DND-41 (cell line): Measurements from ENCODE around the gene LRIT3.
A peak's percentile ranks its signal among the peaks of the same experiment; 100 is the strongest.

Experiments used
- ATAC-seq: fragments of 200-7000 bp; cut with Tn5 transposase; 3 replicates; pipeline ENCODE4 v1.9.1; 2021; ENCODE audit warnings: low read depth; ENCODE audit not compliant: insufficient read depth
- DNase-seq: peaks from one replicate; pipeline ENCODE4 v3.0.0-alpha.2; 2020
- H2AFZ ChIP-seq: 2 replicates; pipeline ENCODE4 v1.6.0; 2012; ENCODE audit warnings: low read depth, low read length
- H3K27ac ChIP-seq: 2 replicates; pipeline ENCODE4 v1.5.1; 2012; ENCODE audit warnings: low read length, inconsistent platforms
- H3K27me3 ChIP-seq: fragments of 200-600 bp; sonication (generic); 2 replicates; pipeline ENCODE4 v1.6.0; 2012; ENCODE audit warnings: low read length, mild to moderate bottlenecking, inconsistent platforms; ENCODE audit not compliant: insufficient read depth, poor library complexity
- H3K36me3 ChIP-seq: 2 replicates; pipeline ENCODE4 v1.5.1; 2012; ENCODE audit warnings: low read length, inconsistent platforms; ENCODE audit not compliant: insufficient read depth
- H3K4me1 ChIP-seq: 2 replicates; pipeline ENCODE4 v1.5.1; 2012; ENCODE audit warnings: mild to moderate bottlenecking, low read length; ENCODE audit not compliant: insufficient read depth
- H3K4me2 ChIP-seq: 2 replicates; pipeline ENCODE4 v1.6.0; 2012; ENCODE audit warnings: mild to moderate bottlenecking, moderate library complexity, low read length, inconsistent platforms; ENCODE audit not compliant: insufficient read depth
- H3K4me3 ChIP-seq, 2 experiments: fragments of 200-600 bp in 1 of 2; shearing (Covaris generic) in 1 of 2; 2 replicates each; pipeline ENCODE4 v1.5.1; 2012 to 2016; ENCODE audit warnings: inconsistent platforms in 2 of 2, low read length in 2 of 2, mild to moderate bottlenecking in 2 of 2, low read depth in 1 of 2, moderate library complexity in 1 of 2
- H3K79me2 ChIP-seq: 2 replicates; pipeline ENCODE4 v1.6.0; 2012; ENCODE audit warnings: low read length, inconsistent platforms; ENCODE audit not compliant: insufficient read depth
- H3K9ac ChIP-seq: 2 replicates; pipeline ENCODE4 v1.6.0; 2012; ENCODE audit warnings: low read depth, mild to moderate bottlenecking, inconsistent platforms, low read length, moderate library complexity
- H3K9me3 ChIP-seq: 2 replicates; pipeline ENCODE4 v1.5.1; 2012; ENCODE audit warnings: low read length, moderate library complexity, mild to moderate bottlenecking, inconsistent platforms; ENCODE audit not compliant: insufficient read depth, severe bottlenecking
- H4K20me1 ChIP-seq: 2 replicates; pipeline ENCODE4 v1.6.0; 2012; ENCODE audit warnings: low read length; ENCODE audit not compliant: insufficient read depth
- EZH2 ChIP-seq: IDR thresholded peaks from 3 replicates; pipeline ENCODE4 v1.6.1; 2012; ENCODE audit warnings: borderline replicate concordance, low read depth, mild to moderate bottlenecking, moderate library complexity, low read length, inconsistent platforms; ENCODE audit not compliant: severe bottlenecking
- TF ChIP-seq, protein P1 (sequence below): IDR thresholded peaks from 2 replicates; pipeline ENCODE4 v1.5.1; 2012; ENCODE audit warnings: borderline replicate concordance, low read length, moderate library complexity, mild to moderate bottlenecking; ENCODE audit not compliant: poor library complexity, severe bottlenecking; ENCODE audit errors: extremely low read depth

The LRIT3 gene

DNA sequence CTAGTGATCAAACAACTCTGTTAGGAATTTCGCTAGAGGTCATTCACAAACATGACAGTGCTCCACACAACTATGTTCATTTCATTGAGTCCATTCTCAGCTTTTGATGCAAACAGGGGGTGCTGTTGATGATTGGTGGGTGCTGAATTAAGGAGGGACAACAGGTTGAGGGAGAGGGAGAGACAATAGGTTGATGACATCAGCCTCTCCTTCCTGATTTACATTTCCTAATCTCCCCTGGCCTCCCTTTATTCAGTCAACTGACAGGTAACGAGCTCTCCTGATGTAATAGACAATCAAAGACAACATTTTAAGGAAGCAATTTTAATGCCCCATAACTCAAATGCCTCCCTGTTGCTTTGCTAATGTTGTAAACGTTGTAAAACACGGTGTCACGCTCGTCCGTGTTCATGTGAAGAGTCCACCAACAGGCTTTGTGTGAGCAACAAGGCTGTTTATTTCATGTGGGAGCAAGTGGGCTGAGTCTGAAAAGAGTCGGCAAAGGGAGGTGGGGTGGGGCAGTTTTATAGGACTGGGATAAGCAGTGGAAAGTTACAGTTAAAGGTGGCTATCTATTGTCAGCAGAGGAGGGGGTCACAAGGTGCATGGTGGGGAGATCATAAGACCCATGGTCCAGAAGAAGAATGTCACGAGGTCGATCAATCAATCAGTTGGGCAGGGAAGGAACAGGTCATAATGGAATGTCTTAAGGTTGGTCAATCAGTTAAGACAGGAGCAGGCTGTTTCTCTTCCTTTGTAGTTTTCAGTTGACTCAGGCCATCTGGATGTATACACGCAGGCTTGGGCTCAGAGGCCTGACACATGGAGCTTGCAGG is 37.1 kb upstream of the LRIT3 start:
- Histone ChIP-seq H3K27ac (no peak overlapping the region), H2AFZ (no peak overlapping the region), H3K9ac (no peak overlapping the region), H3K4me1 (peaks cover 12% of the 10 kb centered on the region), H3K36me3 (no peaks in the 10 kb centered on the region), H3K4me3 (no peak overlapping the region), H3K27me3 (no peaks in the 10 kb centered on the region), H3K4me2 (no peak overlapping the region), H3K79me2 (peaks cover 4% of the 10 kb centered on the region), H4K20me1 (no peaks in the 10 kb centered on the region), H3K9me3 (no peaks in the 10 kb centered on the region)
- DNase-seq (no peak), ATAC-seq (no peak)
- TF ChIP-seq, protein P1, sequence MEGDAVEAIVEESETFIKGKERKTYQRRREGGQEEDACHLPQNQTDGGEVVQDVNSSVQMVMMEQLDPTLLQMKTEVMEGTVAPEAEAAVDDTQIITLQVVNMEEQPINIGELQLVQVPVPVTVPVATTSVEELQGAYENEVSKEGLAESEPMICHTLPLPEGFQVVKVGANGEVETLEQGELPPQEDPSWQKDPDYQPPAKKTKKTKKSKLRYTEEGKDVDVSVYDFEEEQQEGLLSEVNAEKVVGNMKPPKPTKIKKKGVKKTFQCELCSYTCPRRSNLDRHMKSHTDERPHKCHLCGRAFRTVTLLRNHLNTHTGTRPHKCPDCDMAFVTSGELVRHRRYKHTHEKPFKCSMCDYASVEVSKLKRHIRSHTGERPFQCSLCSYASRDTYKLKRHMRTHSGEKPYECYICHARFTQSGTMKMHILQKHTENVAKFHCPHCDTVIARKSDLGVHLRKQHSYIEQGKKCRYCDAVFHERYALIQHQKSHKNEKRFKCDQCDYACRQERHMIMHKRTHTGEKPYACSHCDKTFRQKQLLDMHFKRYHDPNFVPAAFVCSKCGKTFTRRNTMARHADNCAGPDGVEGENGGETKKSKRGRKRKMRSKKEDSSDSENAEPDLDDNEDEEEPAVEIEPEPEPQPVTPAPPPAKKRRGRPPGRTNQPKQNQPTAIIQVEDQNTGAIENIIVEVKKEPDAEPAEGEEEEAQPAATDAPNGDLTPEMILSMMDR: no peak
- no peak for TF ChIP-seq EZH2

DNA sequence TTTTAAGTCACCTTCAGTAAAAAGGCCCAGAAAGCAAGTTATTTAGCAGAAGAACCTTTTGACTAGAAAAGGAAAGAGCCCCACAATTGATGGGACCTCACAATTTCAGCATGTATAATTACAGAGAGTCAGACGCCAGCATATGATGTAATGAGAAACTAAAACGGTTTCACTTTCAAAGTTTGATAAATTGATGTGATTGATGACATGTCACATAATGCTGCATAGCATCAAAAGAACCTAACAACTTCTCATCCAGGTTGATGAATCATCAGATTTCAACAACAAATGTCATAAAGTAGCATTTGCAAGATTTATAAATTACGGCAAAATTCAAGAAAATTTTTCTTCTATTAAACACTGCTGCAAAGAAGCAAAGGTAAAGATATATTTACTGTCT is 36.2 kb upstream of the LRIT3 start:
- TF ChIP-seq EZH2: no peak
- TF ChIP-seq, protein P1: no peak
- no peaks in the 10 kb centered on the region for H4K20me1 ChIP-seq
- H3K27ac ChIP-seq: no peak overlapping the region
- ATAC-seq: no peak
- no peaks in the 10 kb centered on the region for H3K9me3 ChIP-seq
- no peak overlapping the region for H3K4me2 ChIP-seq
- no peak overlapping the region for H3K4me3 ChIP-seq
- no peak for DNase-seq
- H3K9ac ChIP-seq: no peak overlapping the region
- H3K79me2 ChIP-seq: peaks cover 13% of the 10 kb centered on the region
- no peaks in the 10 kb centered on the region for H3K36me3 ChIP-seq
- H2AFZ ChIP-seq: no peak overlapping the region
- peaks cover 18% of the 10 kb centered on the region for H3K4me1 ChIP-seq
- no peaks in the 10 kb centered on the region for H3K27me3 ChIP-seq

DNA sequence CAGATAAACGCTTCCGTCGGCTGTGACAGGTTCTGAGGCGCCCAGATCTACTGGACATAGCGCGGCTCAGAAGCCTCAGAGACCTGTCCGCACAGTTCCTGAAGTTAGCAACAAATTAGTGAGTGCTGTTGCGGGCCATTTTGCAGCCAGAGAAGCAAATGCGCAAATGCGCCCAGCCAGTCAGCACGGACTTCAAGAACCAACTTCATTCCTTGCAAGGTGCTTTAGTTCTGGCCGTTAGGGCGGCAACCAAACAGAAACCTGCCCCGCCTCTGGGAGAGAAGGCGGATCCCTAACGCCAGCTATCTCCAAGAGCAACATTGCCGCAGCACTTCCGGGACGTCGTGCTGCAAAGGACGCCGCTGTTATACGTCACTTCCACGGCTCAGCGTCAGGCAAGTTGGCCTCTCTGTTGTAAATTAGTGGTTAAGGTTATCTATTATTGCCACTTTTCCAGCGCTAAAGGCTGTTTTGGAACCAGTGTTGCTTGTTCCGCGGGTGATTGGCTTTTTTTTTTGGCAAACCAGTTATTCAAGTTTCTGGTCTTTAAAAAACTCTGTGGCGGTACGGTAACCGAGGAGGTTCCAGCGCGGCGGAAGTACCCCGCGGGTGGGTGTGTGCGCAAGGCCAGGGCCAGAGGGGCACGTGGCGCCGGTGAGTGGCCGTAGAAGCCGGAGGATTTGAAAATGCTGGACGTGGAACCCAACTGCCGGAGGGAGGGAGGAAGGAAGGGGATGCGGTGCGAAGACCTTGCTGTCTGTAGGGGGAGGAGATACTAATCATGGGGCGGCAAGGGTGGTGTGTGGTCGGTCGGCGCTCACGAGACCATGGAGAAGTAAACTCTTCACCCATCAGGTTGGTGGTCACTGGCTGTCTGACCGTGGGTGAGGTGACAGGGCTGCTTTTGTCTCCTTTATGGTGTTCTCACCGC is 32.5 kb upstream of the LRIT3 start, which contains the start of gene GAR1:
Gene GAR1 (plus strand): TSS at position 612 of the 931 bp plus-strand sequence. CDS start 403 bp downstream, outside the sequence.
- H3K4me2 ChIP-seq: peak within 1 kb of the TSS; percentile 76
- DNase-seq: peak; percentile 92
- H3K36me3 ChIP-seq: peaks cover 36% of the 10 kb centered on the region
- H3K9ac ChIP-seq: peak within 1 kb of the TSS; percentile 67
- no peaks in the 10 kb centered on the region for H3K9me3 ChIP-seq
- no peaks in the 10 kb centered on the region for H3K27me3 ChIP-seq
- TF ChIP-seq, protein P1: no peak
- TF ChIP-seq EZH2: no peak
- H3K4me3 ChIP-seq: peak within 1 kb of the TSS; percentile 59 to 81
- peak; percentile 92 for ATAC-seq
- H2AFZ ChIP-seq: peak within 1 kb of the TSS; percentile 92
- no peaks in the 10 kb centered on the region; the same call in 1 of the 2 replicates for H4K20me1 ChIP-seq
- peaks cover 41% of the 10 kb centered on the region for H3K79me2 ChIP-seq
- peaks cover 32% of the 10 kb centered on the region for H3K4me1 ChIP-seq
- peak within 1 kb of the TSS; percentile 86 for H3K27ac ChIP-seq
